GM21723 (cell line): ENCODE results near the gene TLE2.
"Not testable (repeated sequence)": the region's sequence is repeated elsewhere in the genome, so short reads cannot be mapped to it uniquely, and the experiment has no call there.

Source experiments
- ATAC-seq: cut with Tn5 transposase; IDR thresholded peaks from one replicate; pipeline ENCODE4 v1.9.1; 2021; ENCODE audit warnings: mild to moderate bottlenecking, moderate library complexity; ENCODE audit not compliant: unreplicated experiment

The TLE2 gene

DNA sequence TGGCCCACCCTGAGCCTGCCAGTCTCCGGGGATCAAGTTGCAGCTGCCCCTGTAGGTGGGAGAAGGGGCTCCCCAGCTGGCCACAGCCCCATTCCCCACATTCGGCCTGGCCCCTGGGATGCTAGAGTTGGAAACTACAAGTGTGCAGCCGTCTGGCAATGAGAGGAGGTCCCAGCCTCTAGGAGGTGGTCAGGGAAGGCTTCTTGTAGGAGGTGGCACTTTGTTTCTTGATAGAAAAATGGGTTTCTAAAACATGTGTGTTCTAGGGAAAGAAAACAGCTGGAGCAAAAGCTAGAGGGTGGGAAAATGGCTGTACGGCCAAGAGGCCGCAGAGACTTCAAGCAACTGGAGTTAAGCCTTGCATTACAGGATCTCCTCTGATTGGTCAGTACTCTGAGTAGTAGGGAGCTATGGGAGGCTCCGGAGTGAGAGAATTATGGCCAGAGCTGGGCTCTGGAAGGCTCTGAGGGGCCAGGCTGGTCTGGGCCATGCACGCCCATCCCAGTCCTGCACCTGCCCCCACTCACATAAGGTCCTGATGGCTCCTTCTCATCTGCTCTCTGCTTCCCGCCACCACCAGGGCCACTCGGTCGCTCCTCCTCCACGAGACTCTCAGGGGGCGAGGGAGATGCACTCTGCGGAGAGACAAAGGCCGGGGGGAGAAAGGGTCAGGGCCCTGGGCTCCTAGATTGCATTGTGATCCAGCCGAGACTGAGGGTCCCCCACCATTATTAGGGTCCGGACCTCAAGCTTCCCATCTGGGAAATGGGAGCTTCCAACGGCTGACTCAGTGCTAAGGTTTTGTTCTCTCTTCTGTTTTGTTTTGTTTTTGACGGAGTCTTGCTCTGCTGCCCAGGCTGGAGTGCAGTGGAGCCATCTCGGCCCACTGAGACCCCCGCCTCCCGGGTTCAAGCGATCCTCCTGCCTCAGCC, 13.7 kb downstream of the TLE2 start:
- ATAC-seq: no peak

DNA sequence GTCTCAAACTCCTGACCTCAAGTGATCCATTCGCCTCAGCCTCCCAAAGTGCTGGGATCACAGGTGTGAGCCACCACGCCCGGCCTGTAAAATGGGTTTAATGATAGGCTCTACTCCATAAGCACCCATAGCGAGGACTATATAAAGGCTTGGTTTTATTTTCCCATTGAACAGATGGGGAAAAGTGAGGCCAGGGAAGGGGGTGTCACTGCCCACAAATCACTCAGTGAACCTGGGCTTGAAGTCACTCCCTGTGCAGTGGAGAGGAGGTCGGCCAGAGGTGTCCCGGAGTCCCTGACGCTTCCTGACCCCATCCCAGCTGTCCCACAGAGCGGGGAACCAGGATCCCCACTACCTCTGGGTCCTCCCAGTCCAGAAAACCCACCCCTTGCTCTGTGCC, 14.9 kb downstream of the TLE2 start:
- ATAC-seq: no peak

GRCh38 chr19:3013263-3013725, 15.8 kb downstream of the TLE2 start:
- ATAC-seq: no peak

GRCh38 chr19:3012621-3013262, 16.3 kb downstream of the TLE2 start:
- ATAC-seq: no peak

DNA sequence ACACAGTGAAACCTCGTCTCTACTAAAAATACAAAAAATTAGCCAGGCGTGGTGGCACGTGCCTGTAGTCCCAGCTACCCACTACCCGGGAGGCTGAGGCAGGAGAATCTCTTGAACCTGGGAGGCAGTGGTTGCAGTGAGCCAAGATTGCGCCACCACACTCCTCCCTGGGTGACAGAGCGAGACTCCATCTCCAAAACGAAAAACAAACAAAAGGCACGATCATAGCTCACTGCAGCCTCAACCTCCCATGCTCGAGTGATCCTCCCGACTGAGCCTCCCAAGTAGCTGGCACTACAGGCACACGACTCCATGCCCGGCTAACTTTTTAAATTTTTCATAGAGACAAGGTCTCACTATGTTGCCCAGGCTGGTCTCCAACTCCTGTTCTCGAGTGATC, 17.0 kb downstream of the TLE2 start:
- not testable (repeated sequence) for ATAC-seq

- ATAC-seq: no peak
These were observed 18.2 kb downstream of the TLE2 start for GRCh38 chr19:3010871-3011270.

- no peak for ATAC-seq
These were observed 20.1 kb downstream of the TLE2 start for GRCh38 chr19:3008994-3009393.

DNA sequence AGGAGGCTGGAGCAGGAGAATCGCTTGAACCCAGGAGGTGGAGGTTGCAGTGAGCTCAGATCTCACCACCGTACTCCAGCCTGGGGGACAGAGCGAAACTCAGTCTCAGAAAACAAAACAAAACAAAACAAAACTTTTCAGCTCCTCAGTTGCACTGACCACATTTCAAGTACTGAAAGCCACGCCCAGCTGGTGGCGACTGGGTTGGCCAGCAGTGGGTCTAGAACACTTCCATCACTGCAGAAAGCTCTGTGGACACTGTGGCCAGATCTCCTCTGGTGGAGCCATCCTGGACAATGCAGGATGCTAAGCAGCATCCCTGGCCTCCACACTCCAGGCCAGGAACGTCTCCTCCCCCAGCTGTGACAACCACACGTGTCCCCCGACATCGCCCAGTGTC, 21.1 kb downstream of the TLE2 start:
- no peak for ATAC-seq

DNA sequence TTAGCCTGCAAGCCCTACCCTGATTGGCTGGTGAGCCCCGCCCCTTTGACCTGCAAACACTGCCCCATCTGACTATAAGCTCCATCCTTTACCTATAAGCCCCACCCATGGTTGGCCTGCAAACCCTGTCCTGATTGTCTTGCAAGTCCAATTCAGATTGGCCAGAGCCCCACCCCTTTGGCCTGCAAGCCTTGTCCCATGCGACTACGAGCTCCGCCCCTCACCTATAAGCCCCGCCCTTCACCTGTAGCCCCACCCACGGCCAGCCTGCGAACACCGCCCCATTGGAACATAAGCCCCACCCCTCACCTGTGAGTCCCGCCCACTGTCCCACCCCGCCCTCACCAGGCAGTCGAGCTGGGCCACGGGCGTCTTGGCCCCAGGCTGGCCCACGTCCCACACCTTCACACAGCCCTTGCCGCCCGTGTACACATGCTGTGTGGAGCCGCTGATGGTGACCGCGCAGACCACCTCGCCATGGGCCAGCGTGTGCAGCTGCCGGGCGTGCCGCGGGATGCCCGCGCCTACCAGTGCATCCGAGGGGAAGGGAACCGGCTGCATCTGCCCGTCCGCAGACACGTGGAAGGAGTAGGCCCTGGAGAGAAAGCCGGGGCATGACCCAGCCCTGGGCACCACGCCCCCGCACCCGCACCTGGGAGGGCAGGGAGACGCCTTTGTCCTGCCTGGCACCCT, 22.9 kb downstream of the TLE2 start:
- no peak for ATAC-seq

- ATAC-seq: no peak
These were observed 23.7 kb downstream of the TLE2 start for GRCh38 chr19:3005345-3005744.

DNA sequence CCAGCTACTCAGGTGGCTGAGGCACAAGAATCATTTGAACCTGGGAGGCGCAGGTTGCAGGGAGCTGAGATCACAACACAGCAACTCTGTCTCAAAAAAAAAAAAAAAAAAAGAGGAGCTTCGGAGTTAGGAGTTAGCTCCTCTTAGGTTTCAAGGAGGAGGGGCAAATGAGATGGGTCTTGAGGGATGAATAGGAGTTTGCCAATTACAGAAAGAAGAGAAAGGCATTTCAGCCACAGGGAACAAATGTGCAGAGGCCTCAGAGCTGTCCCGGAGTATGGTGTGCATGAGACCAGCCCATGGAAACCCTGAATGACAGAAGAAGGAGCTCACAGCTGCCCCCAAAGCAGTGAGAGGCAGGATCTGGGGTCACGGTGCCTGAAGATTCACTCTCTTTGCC, 24.6 kb downstream of the TLE2 start:
- no peak for ATAC-seq

DNA sequence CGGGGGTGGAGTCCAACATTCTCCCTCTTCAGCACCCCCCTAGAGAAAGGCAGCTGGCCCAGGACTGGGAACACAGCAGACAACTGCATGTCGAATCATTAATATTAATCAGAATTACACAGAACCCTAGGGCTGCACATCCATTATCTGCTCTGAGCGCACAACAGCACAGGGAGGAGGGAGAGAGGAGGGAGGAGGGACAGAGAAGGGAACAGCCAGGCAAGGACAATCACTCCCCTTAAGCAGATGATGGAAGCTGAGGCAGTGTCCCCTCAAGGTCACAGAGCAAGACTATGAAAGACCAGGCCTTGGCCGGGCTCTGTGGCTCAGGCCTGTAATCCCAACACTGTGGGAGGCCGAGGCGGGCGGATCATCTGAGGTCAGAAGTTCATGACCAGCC, 26.0 kb downstream of the TLE2 start:
- ATAC-seq: no peak

DNA sequence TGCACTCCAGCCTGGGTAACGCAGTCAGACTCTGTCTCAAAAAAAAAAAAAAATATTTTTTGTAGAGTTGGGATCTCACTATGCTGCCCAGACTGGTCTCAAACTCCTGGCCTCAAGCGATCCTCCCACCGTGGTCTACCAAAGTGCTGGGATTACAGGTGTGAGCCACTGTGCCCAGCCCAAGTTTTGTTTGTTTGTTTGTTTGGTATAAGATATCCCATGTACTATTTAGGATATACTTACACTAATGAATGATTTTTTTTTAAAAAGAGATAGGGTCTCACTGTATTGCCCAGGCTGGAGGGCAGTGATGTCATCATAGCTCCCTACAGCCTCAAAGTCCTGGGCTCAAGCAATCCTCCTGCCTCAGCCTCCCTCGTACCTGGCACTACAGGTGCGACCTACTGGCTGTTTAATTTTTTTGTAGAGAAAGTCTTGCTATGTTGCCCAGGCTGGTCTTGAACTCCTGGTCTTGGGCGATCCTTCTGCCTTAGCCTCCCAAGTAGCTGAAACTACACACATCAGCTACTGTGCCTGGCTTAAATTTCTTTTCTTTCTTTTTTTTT, 27.8 kb downstream of the TLE2 start:
- no peak for ATAC-seq

GRCh38 chr19:2998642-2999041, 30.4 kb downstream of the TLE2 start:
- ATAC-seq: no peak

GRCh38 chr19:2997720-2998119, 31.4 kb downstream of the TLE2 start:
- no peak for ATAC-seq

DNA sequence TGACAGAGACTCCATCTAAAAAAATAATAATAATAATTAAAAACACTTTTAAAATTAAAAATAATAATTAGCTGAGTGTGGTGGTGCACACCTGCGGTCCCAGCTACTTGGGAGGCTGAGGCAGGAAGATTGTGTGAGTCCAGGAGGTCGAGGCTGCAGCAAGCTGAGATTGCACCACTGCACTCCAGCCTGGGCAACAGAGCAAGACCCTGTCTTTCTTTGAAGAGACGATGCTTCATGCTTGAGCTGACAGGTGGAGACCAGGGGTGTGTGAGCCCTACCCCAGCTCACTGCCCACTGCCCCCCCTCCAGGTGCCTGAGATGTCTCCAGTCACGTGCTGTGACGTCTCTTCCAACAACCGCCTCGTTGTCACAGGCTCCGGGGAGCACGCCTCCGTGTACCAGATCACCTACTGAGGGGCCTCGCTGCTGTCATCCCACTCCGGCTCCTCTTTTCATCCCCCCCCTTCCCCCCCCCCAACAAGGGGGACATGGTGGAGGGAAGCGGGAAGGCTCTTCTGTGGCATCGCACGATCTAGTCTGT, 34.4 kb downstream of the TLE2 start:
- ATAC-seq: no peak

DNA sequence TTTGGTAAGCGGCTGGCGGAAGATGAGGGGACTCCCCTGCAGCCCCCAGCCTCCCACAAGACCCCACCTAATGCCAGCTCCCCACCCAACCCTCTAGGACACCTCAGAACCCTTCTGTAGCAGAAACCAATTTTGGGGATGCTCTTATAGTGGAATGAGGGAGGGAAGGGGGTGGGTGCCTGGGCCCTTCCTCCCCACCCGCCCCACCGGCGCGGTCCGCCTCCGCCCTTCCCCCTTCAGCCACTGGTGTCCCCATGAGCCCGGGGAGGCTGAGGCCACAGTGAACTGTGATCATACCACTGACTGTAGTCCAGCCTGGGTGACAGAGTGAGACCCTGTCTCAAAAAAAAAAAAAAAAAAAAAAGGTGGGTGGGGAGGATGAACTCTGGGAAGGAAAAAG, 35.5 kb downstream of the TLE2 start:
- ATAC-seq: no peak

GRCh38 chr19:2992958-2993357, 36.1 kb downstream of the TLE2 start:
- no peak for ATAC-seq

DNA sequence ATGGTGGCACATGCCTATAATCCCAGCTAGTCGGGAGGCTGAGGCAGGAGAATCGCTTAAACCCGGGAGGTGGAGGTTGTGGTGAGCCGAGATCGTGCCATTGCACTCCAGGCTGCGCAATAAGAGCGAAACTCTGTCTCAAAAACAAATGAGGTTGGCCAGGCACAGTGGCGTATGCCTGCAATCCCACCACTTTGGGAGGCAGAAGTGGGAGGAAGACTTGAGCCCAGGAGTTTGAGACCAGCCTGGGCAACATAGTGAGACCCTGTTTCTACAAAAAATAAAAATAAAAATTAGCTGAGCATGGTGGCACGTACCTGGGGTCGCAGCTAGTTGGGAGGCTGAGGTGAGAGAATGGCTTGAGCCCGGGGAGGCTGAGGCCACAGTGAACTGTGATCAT, 36.7 kb downstream of the TLE2 start:
- ATAC-seq: not testable (repeated sequence)

DNA sequence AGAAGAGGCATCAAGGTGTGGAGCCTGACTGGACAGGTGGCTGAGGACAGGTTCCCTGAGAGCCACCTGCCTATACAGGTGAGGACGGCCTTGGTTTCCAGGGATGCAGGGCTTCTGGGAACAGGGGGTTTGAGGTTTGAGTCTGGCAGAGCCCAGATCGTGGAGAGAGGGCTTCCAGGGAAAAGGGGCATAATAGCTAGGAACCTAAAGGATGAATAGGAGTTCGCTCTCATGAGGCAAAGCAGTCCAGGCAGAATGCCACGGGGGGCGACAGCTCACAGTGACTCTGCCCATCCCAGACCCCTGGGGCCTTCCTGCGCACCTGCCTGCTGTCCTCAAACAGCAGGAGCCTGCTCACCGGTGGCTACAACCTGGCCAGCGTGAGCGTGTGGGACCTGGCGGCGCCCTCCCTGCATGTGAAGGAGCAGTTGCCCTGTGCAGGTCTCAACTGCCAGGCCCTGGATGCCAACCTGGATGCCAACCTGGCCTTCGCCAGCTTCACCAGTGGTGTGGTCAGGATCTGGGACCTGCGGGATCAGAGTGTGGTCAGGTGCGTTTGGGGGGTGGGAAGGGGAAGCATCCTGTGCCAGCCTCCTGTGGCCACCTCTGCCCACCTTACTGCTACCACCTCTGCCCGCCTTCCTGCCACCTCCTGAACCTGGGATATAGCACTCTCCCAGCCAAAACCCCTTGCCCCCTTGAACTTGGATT, 39.7 kb downstream of the TLE2 start:
- no peak for ATAC-seq
